LNCAP (cell line): ENCODE data around the gene HRH2.

Source experiments
- TF ChIP-seq, protein P1 (sequence below): fragments of 450-650 bp; IDR thresholded peaks from 2 replicates; pipeline ENCODE4 v1.5.1; 2017; ENCODE audit warnings: mild to moderate bottlenecking

Gene HRH2

DNA sequence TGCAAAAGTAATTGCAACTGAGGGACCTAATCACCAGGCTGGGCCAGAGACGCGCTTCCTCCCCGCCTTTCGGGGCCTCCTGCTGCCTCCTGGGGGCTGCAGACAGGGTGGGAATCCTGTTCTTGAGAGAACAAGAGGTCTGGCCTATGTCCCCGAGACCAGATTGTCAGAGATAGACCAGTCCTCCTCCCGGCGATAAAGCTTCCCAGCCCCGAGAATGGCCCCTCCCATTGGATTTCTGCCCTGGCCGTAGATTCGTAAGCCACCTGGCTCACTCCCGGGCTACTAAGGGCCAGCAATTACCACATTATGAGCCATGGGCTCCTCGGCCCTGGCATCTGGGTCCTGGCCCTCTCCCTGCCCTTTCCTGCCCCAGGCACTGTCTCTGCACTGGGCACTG is 70.4 kb downstream of the HRH2 start:
- TF ChIP-seq, protein P1, sequence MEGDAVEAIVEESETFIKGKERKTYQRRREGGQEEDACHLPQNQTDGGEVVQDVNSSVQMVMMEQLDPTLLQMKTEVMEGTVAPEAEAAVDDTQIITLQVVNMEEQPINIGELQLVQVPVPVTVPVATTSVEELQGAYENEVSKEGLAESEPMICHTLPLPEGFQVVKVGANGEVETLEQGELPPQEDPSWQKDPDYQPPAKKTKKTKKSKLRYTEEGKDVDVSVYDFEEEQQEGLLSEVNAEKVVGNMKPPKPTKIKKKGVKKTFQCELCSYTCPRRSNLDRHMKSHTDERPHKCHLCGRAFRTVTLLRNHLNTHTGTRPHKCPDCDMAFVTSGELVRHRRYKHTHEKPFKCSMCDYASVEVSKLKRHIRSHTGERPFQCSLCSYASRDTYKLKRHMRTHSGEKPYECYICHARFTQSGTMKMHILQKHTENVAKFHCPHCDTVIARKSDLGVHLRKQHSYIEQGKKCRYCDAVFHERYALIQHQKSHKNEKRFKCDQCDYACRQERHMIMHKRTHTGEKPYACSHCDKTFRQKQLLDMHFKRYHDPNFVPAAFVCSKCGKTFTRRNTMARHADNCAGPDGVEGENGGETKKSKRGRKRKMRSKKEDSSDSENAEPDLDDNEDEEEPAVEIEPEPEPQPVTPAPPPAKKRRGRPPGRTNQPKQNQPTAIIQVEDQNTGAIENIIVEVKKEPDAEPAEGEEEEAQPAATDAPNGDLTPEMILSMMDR, result no peak

DNA sequence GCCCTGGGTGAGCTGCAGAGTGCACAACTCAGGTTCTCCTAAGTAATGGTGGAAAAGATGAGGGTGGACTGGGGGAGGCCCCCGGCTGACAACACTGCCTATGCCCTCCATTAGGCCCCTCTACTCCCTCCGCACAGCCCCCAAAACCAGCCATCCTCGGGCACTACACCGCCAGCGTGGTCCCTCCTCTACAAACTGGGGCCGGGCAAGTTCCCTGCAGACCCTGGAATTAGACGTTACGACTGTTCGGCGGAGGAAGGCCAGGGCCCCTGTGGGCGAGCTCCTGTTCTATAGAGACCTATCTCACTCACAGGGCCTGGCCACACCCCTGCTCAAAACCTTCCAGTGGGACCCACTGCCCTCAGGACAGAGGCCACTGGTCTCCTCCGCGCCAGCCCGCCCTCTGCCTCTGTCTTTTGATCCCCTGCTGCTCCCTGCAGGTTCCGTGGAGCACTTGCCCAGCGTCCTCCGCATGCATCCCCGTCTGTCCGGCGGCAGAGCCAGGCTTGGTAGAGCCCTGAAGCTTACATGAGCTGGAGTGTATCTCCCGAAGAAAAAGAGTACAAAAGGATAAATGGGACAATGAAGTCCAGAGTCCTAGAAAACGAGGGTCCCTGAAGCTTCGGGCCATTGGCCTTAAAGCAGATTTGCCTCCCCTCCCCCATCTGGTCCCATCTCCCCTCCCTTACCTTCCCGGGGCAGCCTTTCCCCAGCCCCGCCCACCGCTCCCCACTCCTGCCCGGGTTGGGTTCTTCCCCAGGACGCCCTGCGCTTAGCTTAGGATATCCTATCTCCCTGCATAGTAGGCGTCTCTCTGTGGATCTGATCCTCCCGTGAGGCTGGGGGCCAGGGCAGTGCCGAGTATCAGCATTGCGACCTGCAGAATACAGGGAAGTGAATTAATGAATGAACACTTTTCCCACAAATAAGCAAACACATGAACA is 71.3 kb downstream of the HRH2 start:
- TF ChIP-seq, protein P1, result no peak

DNA sequence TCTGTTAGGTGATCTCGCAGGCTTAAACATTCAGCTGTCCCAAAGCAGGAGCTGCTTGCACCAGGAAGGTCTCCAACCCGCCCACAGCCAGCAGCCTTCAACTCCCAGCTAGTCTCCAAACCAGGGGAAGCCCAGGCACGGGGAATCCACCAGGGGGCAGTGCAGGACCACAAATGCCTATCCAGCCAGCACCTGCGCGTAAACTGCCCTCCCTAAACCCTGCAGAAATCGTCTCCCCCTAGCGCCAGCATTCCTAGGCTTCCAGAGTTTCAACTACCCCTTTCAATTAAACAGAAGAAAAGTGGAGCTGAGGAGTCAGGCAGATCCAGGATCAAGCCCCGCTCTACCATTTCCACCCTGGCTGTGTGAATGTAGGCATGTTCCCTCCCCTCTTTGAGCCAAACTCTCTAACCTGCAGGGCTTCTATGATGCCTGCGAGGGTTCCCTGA is 72.0 kb downstream of the HRH2 start:
- TF ChIP-seq, protein P1, result peak; percentile 94

DNA sequence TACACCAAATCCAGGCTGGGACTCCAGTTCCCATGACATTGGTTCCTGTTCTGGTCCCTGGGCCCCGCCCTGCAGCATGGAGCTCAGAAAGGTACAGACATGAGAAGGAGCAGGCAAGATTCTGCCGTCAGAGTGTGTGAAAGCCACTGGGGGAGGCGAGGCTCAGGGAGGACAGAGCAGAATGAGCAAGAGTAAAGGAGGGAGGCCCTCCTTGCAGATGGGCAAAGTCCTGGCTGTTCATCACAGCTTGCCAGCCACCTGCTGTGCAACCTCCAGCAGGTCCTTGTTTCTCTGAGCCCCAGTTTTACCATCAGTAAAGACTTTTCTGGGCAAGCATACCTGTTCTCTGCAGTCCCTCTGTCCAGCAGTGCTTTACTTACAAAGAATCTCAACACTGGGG is 73.3 kb downstream of the HRH2 start:
- TF ChIP-seq, protein P1, result no peak

DNA sequence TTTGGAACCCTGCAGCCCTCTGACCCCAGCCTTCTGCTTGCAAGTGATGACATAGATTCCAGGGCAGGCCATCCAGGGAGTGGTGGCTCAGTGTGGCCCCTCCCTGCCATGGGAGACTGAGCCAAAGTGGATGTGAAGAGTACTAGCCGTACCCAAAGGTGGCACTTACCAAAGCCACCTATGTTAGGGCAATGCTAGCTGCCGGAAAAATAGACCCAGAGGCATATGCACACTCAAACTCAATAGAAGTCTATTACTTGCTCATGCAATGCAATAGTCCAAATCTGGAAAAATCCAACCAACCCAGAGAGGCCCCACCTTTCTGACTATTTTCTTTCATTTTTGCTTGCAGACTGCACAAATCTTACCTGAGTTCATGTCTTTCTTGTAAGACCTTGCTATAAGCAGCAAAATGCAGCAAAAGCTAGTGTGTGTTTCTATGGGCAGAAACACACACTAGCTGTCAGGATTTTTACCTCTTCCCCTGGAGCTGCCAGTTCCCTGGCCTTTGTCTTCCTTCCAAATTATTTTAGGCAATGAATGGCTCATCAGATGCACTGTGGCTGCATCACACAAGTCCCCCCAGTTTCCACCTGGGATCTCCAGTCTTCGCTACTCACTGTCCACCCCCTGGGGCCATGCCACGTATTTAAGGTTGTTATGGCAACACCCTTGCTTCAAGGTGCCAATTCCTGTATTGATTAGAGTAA is 74.0 kb downstream of the HRH2 start:
- TF ChIP-seq, protein P1, result no peak

DNA sequence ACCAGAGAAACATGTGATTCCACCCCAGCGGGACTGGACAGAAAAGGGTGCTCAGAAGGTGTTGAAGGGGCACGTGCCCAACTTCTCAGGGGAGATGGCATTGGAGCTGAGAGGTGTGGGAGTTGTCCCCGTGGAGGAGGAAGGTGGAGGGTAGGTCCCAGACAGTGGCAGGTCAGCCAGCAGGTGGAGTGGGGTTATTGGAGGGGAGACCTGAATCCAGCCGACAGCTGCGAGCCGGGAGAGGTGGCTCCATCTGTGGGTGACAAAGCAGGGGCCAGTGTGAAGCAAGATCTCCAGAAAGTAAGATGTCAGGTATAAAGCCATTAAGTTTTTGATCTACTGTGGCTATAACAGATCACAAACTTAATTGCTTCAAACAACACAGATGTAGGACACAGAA is 75.1 kb downstream of the HRH2 start:
- TF ChIP-seq, protein P1, result no peak

DNA sequence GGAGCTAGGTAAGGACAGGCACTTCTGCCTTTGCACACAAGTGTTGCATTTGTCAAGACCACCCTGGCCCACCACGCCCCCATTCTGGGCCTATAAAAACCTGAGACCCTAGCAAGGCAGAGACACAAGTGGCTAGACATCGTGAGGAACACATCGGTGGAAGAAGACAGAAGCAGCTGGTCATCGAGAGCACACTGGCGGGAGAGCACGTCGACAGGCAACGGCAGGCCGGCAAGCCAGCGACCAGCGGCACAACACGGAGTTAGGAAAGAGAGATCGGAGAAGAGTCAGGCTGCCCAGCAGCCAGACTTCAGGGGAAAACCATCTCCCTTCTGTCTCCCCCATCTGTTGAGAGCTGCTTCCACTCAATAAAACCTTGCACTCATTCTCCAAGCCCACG is 76.1 kb downstream of the HRH2 start:
- TF ChIP-seq, protein P1, result no peak
